NCI-H146 treated with DMSO at 0.1 percent for 48 hours (cell line): ENCODE results near the gene OPTC.

ENCODE experiments used
- DNase-seq: peaks from one replicate; lab custom pipeline; 2025; ENCODE audit not compliant: unreplicated experiment; lab: John Stamatoyannopoulos, UW

Gene OPTC

DNA sequence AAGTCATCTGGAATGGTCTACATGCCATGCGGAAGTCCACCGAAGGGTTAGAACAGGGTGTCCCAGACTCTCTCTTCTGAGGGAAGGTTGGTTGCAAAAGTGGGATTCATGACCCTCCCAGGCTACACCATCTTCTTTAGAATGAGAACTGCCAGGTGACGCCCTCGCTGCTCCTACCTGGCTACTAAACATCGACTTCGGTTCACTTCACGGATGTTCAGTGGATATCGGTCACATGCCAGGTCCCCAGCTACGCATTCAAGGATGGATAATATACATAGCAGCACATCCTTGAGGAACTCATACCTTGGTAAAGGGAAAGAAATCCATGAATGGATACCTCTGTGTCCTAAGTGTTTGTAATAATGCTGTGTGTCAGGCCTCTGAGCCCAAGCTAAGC lies 3.3 kb upstream of the OPTC start:
- DNase-seq: no peak

DNA sequence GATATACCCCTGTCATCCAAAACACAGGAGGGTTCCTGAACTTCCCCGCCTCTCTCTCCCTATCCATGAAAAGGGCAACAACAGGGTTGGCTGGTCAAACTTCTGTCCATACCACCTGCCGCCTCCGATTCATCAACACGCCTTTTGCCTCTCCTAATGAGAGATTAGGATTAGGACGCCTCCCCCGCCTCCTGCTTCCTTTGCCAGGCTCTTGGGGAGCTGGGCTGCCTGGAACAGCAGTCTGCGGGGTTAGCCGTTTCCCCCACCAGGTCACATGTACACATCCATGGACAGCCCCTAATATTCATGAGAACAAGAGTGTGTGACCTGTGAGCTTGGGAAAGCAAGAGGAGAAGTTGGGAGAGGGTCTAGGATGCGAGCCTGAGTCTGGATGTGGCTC lies 2.3 kb upstream of the OPTC start:
- DNase-seq: no peak

DNA sequence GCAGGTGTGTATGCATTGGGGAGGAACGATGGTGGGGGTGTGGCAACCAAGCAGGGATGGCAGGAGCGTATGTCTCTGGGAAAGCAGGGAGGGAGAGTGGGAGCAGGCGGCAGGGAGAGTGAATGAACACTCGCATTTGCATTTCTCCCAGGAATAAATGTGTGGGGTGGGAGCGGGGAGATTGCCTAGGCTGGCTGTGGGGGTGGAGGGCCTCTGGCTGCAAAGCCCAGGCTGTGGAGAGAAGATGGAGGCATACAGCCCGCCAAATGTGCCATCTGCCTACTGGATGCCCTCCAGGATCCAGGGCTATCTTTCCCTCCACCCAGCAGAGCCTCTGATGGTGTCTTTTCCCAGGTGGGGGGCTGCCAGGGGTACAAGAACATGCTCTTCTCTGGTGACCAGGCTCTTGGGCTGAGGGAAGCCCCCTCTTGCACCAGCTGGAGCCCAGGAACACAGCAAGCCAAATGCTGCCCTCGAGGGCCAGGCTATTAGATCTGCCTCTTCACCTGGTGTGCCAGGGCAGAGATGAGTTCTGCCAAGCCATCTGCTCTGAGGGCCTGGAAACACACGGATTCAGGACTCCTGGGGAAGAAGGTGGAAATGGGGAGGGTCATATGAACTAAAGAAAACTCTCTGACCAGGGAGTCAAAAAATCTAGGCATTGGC lies 1.7 kb upstream of the OPTC start:
- DNase-seq: peak; percentile 12

DNA sequence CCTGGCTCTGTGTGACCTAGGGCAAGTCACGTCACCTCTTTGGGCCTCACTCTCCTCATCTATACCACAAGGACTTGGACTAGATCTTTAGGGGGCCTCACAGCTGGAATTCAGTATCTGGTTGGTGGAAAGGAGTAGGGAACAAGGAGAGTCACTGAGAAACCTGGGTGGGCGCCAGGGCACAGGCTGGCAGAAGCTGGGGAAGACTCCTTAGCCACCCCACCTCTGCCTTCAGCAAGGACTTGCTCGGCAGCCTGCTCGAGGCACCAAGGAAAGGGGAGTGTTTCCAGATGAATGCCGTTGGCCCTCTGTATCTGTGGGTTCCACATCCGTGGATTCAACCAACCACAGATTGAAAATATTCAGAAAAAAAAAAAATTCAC lies 1.2 kb upstream of the OPTC start:
- DNase-seq: no peak

DNA sequence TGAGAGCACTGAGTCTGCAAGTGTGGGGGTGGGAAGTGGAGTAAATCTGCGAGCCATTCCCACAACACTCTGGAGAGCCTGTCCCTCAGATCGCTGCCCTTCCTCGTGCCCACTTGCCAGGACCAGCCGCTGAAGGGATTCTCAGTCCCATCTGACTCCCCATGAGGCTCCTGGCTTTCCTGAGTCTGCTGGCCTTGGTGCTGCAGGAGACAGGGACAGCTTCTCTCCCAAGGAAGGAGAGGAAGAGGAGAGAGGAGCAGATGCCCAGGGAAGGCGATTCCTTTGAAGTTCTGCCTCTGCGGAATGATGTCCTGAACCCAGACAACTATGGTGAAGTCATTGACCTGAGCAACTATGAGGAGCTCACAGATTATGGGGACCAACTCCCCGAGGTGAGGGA lies 1.9 kb downstream of the OPTC start:
- no peak for DNase-seq

DNA sequence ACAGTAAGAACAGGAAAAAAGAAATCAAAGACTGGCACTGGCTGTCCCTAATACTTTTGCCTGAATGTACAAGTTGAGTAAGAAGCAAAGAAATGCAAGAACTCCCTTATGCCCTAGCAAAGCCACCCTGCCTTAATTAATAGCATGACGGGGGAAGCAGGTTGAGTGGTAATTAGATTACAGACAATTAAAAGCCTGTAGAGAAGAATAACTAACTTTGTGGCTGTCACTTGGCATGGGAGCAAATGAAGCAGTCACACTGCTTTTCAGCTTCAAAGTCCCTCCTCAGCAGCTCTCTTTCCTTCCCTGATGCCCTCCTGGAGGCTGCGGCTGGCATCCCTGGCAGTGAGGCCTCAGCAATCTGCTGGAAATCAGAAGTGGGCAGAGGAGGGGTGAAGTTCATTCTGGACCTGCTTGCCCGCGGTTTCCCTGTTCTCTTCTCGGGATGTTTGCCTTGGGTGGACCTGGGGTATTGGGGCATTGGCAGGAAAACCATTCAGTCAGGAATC lies 3.4 kb downstream of the OPTC start:
- no peak for DNase-seq

DNA sequence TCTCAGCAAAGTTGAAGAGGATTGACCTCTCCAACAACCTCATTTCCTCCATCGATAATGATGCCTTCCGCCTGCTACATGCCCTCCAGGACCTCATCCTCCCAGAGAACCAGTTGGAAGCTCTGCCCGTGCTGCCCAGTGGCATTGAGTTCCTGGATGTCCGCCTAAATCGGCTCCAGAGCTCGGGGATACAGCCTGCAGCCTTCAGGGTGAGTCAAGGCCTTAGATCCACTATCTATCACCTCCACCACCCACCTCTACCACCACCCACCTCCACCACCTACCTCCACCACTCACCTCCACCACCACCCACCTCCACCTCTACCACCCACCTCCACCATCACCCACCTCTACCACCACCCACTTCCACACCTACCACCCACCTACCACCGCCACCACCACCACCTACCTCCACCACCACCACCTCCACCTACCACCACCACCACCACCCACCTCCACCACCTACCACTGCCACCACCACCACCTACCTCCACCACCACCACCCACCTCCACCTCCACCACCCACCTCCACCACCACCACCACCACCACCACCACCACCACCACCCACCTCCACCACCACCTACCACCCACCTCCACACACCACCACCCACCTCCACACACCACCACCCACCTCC lies 5.8 kb downstream of the OPTC start:
- DNase-seq: no peak

DNA sequence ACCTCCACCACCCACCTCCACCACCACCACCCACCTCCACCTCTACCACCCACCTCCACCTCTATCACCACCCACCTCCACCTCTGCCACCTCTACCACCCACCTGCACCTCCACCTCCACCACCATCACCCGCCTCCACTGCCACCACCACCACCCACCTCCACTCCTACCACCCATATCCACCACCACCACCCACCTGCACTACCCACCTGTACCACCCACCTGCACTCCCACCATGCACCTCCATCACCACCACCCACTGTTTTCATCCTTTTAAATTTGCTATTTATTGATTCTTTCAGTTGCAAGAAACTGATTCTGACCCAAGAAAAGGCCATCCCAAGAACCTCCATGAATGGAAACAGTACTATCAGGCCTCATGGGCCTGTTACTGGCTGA lies 6.3 kb downstream of the OPTC start:
- no peak for DNase-seq

DNA sequence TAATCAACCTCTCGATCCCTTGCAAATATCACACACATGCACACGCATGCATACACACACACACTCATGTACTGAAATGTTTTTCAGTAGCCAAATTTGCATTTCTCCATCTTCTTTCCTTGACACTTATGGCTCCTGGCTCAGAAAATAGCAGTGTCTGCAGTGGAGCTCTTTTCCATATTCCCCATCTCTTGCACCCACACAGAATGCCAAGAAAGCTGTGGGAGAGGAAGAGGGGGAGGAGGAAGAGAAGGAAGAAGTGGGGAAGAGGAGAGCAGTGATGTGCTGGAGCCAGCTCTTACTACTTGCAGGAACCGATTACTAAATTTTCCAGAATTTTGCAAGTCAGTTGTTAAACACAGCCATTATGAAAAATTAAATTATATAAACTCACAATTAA lies 9.9 kb downstream of the OPTC start:
- no peak for DNase-seq

DNA sequence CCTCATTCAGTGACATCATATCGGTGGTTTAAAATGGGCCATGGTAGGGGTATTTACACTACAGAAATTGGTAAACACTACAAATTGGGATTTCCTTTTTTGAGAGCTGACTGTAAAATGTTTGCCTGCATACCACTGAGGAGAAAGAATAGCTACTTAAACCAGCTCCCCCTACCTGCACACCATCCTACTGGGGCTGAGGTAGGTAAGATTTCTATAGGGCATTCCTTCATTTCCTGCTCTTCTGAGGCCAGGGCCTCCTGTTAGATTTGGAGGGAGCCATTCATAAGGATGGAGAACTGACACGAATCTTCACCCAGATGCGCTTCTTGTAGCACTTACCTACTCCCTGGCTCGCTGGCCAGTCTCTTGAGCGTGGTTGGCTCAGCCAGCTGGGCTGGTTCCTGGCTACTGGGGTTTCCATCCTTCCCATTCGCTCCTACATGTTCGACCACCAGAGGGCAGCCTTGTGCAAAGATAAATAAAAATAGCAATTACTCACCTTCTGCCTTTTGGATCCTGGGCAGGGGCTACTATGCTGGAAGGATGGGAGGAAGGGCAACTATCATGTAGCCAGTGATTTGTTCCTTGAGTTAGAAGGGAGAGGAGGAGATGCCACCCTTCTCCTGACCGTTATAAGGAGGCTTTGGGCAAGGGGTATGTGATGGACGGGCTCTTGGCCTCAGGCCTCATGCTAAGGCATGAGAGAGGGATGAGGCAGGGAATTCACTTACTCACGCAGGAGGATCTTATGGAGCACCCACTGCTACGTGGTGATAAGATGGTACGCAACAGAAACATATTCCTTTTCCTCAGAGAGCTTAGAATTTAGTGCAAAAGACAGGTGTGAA lies 10.7 kb downstream of the OPTC start:
- peak; percentile 64 for DNase-seq

DNA sequence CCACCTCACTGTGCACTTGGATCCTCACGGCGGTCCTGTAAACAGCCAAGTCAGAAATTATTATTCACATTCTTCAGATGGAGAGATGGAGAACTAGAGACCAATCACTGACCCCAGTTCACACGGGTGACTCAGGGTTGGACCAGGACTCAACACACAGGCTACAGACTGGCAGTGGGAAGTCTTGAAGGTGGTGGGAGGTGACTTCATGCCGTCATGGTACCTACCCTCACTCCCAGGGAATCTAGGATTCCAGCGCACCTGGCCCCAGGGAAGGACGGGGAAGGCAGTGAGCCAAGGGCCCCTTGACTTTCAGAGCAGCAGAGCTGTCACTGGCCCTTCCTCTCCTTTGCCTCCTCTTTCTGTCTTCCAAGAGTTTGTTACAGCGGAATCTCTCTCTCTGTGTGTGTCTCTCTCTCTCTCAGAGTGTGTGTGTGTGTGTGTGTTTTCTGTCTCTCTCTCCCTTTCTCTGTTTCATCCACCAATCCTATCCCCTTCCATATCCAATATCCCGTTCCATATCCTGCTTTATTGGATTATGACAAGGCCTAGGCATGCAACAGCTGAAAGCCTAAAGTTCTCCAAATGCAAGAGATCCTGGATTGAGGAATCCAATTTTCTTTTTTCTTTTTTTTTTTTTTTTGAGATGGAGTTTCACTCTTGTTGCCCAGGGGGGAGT lies 11.7 kb downstream of the OPTC start:
- DNase-seq: no peak

DNA sequence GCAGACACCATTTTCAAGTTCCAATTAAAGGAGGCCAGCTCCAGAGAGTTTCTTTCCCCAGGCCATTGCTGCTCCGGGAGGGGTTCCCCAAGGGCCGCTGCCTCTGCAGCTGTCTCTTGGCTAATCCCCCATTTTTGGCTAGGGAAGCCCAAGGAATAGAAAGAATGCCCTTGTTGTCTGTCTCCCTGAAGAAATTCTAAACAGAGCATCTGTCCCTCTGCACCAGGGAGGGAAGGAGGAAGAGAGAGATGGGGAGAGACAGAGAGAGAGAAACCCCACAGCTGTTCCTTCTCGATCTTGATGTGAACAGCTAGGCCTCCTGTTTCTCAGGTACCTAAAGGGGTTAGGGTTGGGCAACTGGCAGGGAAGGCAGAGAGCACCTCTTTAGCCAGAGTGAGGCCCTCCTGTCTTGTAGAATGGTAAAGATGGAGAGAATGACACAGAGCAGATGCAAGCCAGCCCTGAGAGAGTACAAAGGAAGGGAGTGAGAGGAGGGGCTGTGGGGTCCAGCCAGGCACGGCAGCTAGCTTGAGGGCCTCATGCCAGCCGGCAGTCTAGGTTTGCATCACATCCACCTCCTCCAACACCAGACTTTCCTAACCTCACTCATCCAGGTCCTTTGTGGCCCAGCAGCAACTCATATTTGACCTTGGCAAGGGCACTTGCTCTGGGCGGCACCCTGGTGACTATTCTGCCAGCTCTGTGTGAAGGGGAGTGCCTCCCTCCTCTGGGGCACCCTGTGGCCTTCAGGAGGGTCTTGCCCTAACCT lies 13.1 kb downstream of the OPTC start:
- DNase-seq: no peak

DNA sequence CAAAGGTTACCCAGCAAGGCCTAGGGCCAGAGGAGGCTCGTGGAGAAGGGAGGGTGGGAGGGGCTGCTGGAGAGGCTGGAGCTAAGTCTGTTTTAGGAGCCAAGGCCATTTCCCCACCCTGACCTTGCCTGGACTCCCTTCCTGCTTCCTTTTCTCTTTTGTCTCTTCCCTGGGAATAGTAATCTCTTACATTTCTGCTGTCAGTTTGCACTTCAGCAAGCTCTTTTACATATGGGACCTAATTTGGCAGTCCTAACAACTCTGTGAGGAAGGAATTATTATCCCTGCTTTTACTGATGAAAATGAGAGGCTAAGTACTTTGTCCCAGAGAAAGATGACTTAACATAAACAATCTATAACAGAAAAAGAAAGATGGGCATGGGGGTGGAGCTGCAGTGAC lies 13.8 kb downstream of the OPTC start:
- DNase-seq: no peak

DNA sequence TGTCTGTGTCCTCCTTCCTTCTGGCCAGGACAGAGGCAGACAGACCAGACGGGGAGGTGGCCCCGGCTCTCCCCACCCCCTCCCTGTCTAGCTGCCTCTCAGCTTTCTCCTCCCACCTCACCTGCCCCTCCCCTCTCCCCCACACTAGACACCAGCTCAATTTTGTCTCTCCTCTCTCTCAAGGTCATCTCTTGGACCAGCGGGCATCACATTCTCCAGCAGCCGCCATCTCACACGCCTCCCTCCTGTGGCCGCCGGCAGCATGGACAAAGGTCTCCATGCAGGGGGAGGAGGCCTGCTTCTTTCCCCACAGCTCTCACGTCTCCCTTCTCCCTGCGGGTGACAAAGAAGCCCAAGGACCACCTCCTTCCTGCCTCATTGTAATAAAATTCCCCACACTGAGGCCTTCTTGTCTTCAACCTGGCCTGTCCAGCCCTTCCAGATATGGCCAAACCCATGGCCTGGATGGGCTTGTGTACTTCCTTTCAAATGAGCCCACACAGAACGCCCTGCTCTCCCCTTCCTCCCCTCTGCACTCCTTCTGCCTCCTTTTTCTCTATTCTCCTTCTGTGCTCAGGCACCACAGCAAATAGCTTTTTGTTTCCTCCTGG lies 14.6 kb downstream of the OPTC start:
- no peak for DNase-seq

DNA sequence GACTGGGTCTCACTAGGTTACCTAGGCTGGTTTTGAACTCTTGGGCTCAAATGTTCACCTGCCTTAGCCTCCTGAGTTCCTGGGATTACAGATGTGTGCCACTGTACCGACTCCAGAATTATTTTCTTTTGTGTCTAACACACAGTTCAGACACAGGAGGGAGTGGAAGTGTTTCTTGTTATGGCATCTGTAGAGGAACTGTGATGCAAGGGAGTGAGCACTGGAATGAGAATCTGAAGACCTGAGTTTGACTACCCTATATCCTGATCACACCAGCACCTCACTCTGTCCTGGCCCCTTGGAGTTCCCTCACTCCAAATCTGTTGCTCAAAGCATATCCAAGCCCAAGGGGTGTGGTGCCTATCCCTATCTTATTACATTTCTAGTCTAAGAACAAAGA lies 15.2 kb downstream of the OPTC start:
- no peak for DNase-seq

DNA sequence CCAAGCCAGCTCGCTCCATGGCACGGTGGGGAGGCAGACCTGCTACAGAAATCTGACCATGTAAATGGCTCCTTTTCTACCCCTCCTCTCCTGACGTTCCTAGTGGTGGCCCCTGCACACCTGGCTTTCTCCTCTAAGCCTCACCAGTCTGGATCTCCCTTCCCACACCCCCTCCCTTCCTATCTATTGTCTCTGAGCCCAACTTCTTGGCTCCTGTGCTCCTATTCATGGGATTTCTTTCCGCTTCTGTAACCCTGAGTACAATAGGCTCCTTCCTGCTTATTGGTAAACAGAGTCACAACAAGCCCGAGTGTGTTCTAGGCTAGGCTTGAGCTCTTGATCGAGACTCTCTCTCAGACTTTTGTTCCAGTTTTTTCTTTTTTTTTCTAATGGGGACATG lies 17.6 kb downstream of the OPTC start:
- DNase-seq: no peak

DNA sequence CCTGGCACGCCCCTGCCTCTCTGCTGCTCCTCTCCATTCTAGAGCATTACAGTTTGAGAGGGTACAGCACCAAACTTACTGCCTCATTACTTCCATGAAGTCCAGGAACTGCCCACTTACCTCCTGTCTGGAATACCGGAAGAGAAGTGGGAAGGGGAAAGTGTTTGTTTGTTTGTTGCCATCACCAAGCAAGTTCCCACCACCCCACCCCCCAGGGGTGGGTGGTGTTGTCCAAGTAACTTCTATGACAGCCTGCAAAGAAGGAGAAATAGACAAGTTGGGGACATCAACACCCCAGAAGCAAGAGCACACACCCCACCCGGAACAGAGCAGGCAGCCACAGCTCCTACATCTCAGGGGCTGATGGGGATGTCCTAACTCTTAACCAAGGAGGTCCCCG lies 18.0 kb downstream of the OPTC start:
- no peak for DNase-seq

DNA sequence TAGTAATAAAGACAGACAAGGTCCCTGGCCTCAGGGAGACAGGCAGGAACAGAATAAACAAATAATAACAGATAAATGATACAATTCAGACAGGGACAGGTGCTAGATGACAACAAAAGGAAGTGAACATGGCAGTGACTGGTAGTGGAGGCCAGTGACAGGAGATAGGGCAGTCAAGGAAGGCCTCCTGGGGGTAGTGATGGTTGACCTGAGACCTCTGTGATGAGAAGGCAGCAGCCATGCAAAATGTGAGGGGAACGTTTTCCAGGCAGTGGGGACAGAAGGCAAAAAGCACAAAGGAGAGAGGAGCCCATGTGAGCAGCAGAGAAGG lies 18.5 kb downstream of the OPTC start:
- DNase-seq: peak; percentile 62

DNA sequence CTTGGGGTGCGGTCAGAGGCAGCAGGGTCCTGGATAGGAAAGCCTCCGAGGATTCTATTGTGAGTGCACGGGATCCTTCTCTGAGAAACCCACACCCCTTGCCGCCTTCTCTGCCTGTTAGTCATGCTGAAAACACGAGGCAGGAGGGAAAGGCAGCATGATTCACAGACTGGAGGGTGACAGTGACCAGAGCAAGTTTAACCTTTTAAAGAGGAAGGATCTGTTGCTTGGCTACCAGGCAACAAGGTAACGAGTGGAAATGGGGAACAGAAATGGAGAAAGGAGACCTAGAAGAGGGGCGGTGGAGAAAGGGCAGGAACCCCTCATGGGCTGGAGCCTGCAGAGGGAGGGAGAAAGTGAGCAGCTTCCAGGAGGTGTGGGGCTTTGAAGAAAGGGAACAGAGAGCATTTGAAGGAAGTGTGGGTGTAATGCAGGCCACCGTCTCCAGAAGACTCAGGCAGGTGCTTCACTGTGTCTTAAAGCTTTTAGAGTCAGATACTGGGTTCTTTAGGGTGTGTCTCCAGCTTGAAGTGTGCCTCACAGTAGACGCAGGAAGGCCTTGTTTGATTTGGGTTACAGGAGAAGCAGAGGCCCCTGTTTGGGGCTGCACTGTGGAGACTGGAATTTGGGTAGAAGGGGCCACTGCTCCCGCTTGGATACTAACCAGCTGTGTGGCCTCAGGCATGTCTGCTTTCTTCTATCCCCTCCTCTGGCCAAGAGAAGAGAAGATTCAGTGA lies 19.1 kb downstream of the OPTC start:
- no peak for DNase-seq

DNA sequence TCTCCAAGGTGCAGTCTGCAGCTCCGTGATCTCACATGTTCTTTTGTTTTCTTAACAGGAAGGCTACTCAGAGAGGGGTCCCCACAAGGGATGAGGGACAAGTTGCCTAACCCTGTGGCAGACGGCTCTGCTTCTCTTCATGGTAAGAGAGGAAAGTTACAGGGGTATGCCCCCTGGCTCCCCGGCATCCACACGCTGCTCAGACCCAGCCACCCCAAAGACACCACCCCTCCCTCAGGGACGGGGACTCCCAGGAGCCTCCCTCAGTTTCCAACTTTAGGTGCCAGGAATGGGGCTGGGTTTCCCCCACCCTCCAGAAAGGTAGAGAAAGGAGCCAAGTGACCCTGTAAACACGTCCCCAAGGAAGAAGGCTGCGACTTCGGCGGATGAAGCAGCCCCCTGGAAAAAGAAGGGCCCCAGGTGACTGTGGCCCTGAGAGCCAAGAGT lies 19.7 kb downstream of the OPTC start:
- DNase-seq: no peak
